HEK293 (cell line): ENCODE data around the gene GRIPAP1.

Experiments used
- CTCF ChIA-PET: fragments of 350-600 bp; formaldehyde crosslinking; extraction: SDS; loops from one replicate; lab custom pipeline; 2021; ENCODE audit warnings: antibody characterized with exemption; lab: Yijun Ruan, JAX
- POLR2A ChIA-PET: fragments of 300-600 bp; formaldehyde crosslinking; extraction: SDS; loops from one replicate; lab custom pipeline; 2020; ENCODE audit warnings: antibody characterized with exemption, inconsistent platforms; lab: Yijun Ruan, JAX
- H3K27ac ChIP-seq: fragments of 200-500 bp; sonication (Bioruptor generic); 2 replicates; pipeline ENCODE4 v1.5.1; 2014; ENCODE audit warnings: low read depth, low read length, control low read depth, inconsistent platforms; ENCODE audit errors: extremely low read depth
- H3K36me3 ChIP-seq, 2 experiments: fragments of 200-500 bp in 1 of 2; sonication (Bioruptor generic) in 1 of 2; 1 replicate in 1 of 2; 2 replicates in 1 of 2; pipeline ENCODE4 v1.5.1; 2014 to 2017; ENCODE audit warnings: inconsistent platforms in 2 of 2, low read length in 2 of 2; ENCODE audit not compliant: control insufficient read depth in 2 of 2, insufficient read depth in 1 of 2
- H3K4me1 ChIP-seq: fragments of 200-500 bp; sonication (Bioruptor generic); 2 replicates; pipeline ENCODE4 v1.5.1; 2014; ENCODE audit warnings: mild to moderate bottlenecking, low read length, inconsistent platforms; ENCODE audit not compliant: control insufficient read depth, insufficient read depth
- H3K4me3 ChIP-seq: 2 replicates; pipeline ENCODE4 v1.5.1; 2011; ENCODE audit warnings: low read depth, mild to moderate bottlenecking, control low read depth, low read length, moderate library complexity
- H3K9me3 ChIP-seq: fragments of 200-500 bp; sonication (Bioruptor generic); 2 replicates; pipeline ENCODE4 v1.5.1; 2014; ENCODE audit warnings: low read depth, low read length, inconsistent platforms; ENCODE audit not compliant: control insufficient read depth, insufficient read depth
- GLI4 ChIP-seq: fragments of 450-650 bp; formaldehyde crosslinking; IDR thresholded peaks from 2 replicates; pipeline ENCODE4 v1.5.1; 2016; ENCODE audit warnings: missing biosample characterization, missing genetic modification characterization
- HOXD13 ChIP-seq: sonication (generic); formaldehyde crosslinking; IDR thresholded peaks from 2 replicates; pipeline ENCODE4 v1.8.0; 2022; ENCODE audit warnings: missing genetic modification reagents, borderline replicate concordance
- IKZF3 ChIP-seq: fragments of 450-650 bp; IDR thresholded peaks from 2 replicates; pipeline ENCODE4 v1.5.0; 2018; ENCODE audit warnings: missing biosample characterization, mild to moderate bottlenecking, missing genetic modification characterization, moderate library complexity
- OSR2 ChIP-seq: fragments of 450-650 bp; formaldehyde crosslinking; IDR thresholded peaks from 2 replicates; pipeline ENCODE4 v1.5.1; 2016; ENCODE audit warnings: missing biosample characterization, missing genetic modification characterization
- ZBTB7A ChIP-seq: fragments of 450-650 bp; formaldehyde crosslinking; IDR thresholded peaks from 2 replicates; pipeline ENCODE4 v1.5.1; 2016; ENCODE audit warnings: low read depth, missing biosample characterization, missing genetic modification characterization
- ZBTB8A ChIP-seq: fragments of 450-650 bp; formaldehyde crosslinking; IDR thresholded peaks from 2 replicates; pipeline ENCODE4 v1.5.1; 2016; ENCODE audit warnings: missing biosample characterization, missing genetic modification characterization
- ZFHX2 ChIP-seq: fragments of 450-650 bp; formaldehyde crosslinking; conservative IDR thresholded peaks from 2 replicates; pipeline ENCODE4 v1.5.1; 2016; ENCODE audit warnings: missing biosample characterization, missing genetic modification characterization
- ZNF138 ChIP-seq: fragments of 450-650 bp; formaldehyde crosslinking; IDR thresholded peaks from 2 replicates; pipeline ENCODE4 v1.5.1; 2016; ENCODE audit warnings: missing biosample characterization, missing genetic modification characterization, borderline replicate concordance
- ZNF16 ChIP-seq: fragments of 450-650 bp; formaldehyde crosslinking; IDR thresholded peaks from 2 replicates; pipeline ENCODE4 v1.5.1; 2016; ENCODE audit warnings: low read depth, missing biosample characterization, missing genetic modification characterization
- ZNF174 ChIP-seq: fragments of 450-650 bp; formaldehyde crosslinking; IDR thresholded peaks from 2 replicates; pipeline ENCODE4 v1.5.0; 2017; ENCODE audit warnings: missing biosample characterization, mild to moderate bottlenecking, missing genetic modification characterization
- ZNF23 ChIP-seq: fragments of 450-650 bp; formaldehyde crosslinking; IDR thresholded peaks from 2 replicates; pipeline ENCODE4 v1.5.1; 2016; ENCODE audit warnings: missing biosample characterization, missing genetic modification characterization, borderline replicate concordance
- ZNF239 ChIP-seq: fragments of 450-650 bp; formaldehyde crosslinking; IDR thresholded peaks from 2 replicates; pipeline ENCODE4 v1.5.1; 2016; ENCODE audit warnings: missing biosample characterization, missing genetic modification characterization
- ZNF24 ChIP-seq: fragments of 450-650 bp; formaldehyde crosslinking; IDR thresholded peaks from 2 replicates; pipeline ENCODE4 v1.5.1; 2016; ENCODE audit warnings: missing biosample characterization, missing genetic modification characterization
- ZNF302 ChIP-seq: fragments of 450-650 bp; formaldehyde crosslinking; IDR thresholded peaks from 2 replicates; pipeline ENCODE4 v1.5.1; 2016; ENCODE audit warnings: missing biosample characterization, missing genetic modification characterization, low read depth
- ZNF366 ChIP-seq: fragments of 450-650 bp; formaldehyde crosslinking; conservative IDR thresholded peaks from 2 replicates; pipeline ENCODE4 v1.5.1; 2016; ENCODE audit warnings: missing biosample characterization, missing genetic modification characterization
- ZNF529 ChIP-seq: fragments of 450-650 bp; formaldehyde crosslinking; IDR thresholded peaks from 2 replicates; pipeline ENCODE4 v1.5.1; 2017; ENCODE audit warnings: missing genetic modification characterization, missing biosample characterization; ENCODE audit not compliant: insufficient replicate concordance
- ZNF600 ChIP-seq: fragments of 450-650 bp; formaldehyde crosslinking; IDR thresholded peaks from 2 replicates; pipeline ENCODE4 v1.5.1; 2016; ENCODE audit warnings: missing biosample characterization, missing genetic modification characterization
- ZNF777 ChIP-seq: fragments of 450-650 bp; formaldehyde crosslinking; IDR thresholded peaks from 2 replicates; pipeline ENCODE4 v1.5.1; 2017; ENCODE audit warnings: missing biosample characterization, missing genetic modification characterization, borderline replicate concordance
- ZNF843 ChIP-seq: fragments of 450-650 bp; formaldehyde crosslinking; IDR thresholded peaks from 2 replicates; pipeline ENCODE4 v1.5.1; 2016; ENCODE audit warnings: missing biosample characterization, missing genetic modification characterization
- TF ChIP-seq, protein P1 (sequence below): fragments of 450-650 bp; formaldehyde crosslinking; IDR thresholded peaks from 2 replicates; pipeline ENCODE4 v1.5.1; 2016; ENCODE audit warnings: missing biosample characterization, missing genetic modification characterization
- TF ChIP-seq, protein P2 (sequence below): fragments of 450-650 bp; formaldehyde crosslinking; IDR thresholded peaks from 2 replicates; pipeline ENCODE4 v1.5.1; 2016; ENCODE audit warnings: missing biosample characterization, missing genetic modification characterization, borderline replicate concordance
- TF ChIP-seq, protein P3 (sequence below): fragments of 450-650 bp; formaldehyde crosslinking; IDR thresholded peaks from 2 replicates; pipeline ENCODE4 v1.5.1; 2016; ENCODE audit warnings: missing biosample characterization, missing genetic modification characterization

Gene GRIPAP1

DNA sequence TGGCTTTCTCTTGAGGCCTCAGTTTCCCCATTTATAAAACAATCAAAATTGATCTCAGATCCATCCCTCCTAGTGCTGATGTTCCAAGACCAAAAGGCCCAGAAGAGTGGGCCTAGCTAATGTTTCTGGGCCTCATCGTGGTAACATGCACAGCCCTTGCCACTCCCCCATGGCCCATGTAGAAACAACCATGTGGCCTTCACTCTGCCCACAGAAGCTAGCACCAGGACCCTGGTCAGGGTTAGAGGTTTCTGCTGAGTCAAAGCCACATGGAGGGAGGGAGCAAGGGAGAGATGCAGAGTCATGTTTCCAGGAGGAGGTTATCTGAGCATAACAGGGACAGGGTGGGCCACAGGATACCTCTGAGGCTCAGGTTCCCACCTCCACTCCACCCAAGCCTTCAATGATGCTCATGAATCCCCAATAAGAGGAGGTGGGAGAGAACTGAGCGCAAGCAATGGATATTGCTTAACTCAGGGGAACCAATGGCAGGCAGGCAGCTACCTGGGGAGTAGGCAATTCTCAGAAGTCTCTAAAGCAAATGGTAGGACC, 61.6 kb downstream of the GRIPAP1 start:
- peaks cover 0 to 83% of the 10 kb centered on the region in 2 experiments; a peak in 2 of 3 replicates for H3K36me3 ChIP-seq
- TF ChIP-seq ZNF529 (tag by site-specific recombination) (no peak), ZNF600 (no peak), ZFHX2 (tag by site-specific recombination) (no peak), ZNF16 (tag by site-specific recombination) (no peak), HOXD13 (CRISPR knock-in tag) (no peak), ZBTB8A (tag by site-specific recombination) (no peak), IKZF3 (tag by site-specific recombination) (no peak), ZNF777 (no peak), ZNF24 (no peak), ZNF366 (no peak), ZBTB7A (tag by site-specific recombination) (no peak), ZNF843 (no peak), ZNF174 (no peak)
- TF ChIP-seq, protein P1, sequence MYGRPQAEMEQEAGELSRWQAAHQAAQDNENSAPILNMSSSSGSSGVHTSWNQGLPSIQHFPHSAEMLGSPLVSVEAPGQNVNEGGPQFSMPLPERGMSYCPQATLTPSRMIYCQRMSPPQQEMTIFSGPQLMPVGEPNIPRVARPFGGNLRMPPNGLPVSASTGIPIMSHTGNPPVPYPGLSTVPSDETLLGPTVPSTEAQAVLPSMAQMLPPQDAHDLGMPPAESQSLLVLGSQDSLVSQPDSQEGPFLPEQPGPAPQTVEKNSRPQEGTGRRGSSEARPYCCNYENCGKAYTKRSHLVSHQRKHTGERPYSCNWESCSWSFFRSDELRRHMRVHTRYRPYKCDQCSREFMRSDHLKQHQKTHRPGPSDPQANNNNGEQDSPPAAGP (tag by site-specific recombination): no peak
- TF ChIP-seq, protein P2, sequence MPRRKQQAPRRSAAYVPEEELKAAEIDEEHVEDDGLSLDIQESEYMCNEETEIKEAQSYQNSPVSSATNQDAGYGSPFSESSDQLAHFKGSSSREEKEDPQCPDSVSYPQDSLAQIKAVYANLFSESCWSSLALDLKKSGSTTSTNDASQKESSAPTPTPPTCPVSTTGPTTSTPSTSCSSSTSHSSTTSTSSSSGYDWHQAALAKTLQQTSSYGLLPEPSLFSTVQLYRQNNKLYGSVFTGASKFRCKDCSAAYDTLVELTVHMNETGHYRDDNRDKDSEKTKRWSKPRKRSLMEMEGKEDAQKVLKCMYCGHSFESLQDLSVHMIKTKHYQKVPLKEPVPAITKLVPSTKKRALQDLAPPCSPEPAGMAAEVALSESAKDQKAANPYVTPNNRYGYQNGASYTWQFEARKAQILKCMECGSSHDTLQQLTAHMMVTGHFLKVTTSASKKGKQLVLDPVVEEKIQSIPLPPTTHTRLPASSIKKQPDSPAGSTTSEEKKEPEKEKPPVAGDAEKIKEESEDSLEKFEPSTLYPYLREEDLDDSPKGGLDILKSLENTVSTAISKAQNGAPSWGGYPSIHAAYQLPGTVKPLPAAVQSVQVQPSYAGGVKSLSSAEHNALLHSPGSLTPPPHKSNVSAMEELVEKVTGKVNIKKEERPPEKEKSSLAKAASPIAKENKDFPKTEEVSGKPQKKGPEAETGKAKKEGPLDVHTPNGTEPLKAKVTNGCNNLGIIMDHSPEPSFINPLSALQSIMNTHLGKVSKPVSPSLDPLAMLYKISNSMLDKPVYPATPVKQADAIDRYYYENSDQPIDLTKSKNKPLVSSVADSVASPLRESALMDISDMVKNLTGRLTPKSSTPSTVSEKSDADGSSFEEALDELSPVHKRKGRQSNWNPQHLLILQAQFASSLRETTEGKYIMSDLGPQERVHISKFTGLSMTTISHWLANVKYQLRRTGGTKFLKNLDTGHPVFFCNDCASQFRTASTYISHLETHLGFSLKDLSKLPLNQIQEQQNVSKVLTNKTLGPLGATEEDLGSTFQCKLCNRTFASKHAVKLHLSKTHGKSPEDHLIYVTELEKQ (tag by site-specific recombination): no peak
- POLR2A ChIA-PET: interaction anchor here (0.7 kb wide), 1 partner anchor 18 kb away, joined by 6 read pairs; no protein-coding TSS in a partner anchor
- H3K4me3 ChIP-seq: no peak overlapping the region
- no peaks in the 10 kb centered on the region for H3K9me3 ChIP-seq
- no peak overlapping the region for H3K27ac ChIP-seq
- CTCF ChIA-PET: interaction anchor here (1.3 kb wide), 1 partner anchor 15 kb away, joined by 3 read pairs; no protein-coding TSS in a partner anchor
- H3K4me1 ChIP-seq: no peaks in the 10 kb centered on the region

DNA sequence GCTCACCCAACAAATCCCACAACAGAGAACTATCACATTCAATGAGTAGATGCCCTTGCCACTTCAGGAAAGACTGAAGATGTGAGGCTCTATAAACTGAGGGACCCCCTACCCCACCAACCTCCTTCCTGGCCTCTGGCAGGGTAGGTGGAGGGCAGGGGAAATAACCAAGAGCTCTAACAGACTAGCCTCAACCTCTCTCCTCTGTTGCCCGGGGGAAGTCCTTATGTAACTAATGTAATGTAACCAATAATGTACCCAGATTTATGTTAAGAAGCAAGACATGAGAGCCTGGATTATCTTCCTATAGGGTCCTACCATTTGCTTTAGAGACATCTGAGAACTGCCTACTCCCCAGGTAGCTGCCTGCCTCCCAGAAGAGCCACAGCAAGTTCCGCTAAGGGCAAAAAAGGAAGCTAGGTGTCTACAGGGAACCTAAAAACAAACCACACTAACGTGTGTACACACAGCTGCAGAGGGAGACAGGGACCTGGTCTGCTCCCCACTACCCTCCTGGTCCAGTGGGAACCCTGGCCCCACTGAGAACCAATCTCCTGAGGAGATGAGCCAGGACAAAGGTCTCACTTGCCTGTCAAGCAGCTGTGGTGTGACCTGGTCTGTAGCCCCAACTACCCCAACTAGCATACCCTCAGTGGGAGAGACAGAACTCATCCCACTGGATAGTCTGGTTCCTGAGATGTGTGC, 62.4 kb downstream of the GRIPAP1 start:
- Histone ChIP-seq H3K9me3 (no peaks in the 10 kb centered on the region), H3K4me3 (no peak overlapping the region), H3K36me3 (peaks cover 0 to 90% of the 10 kb centered on the region in 2 experiments; a peak in 2 of 3 replicates), H3K4me1 (no peaks in the 10 kb centered on the region), H3K27ac (no peak overlapping the region)
- CTCF ChIA-PET: interaction anchor here (0.6 to 1.3 kb wide), 2 partner anchors 16 to 400 kb away, joined by 3 read pairs; partner anchors contain the start of gene TBC1D25
- no peak for TF ChIP-seq ZNF777
- TF ChIP-seq, protein P3, sequence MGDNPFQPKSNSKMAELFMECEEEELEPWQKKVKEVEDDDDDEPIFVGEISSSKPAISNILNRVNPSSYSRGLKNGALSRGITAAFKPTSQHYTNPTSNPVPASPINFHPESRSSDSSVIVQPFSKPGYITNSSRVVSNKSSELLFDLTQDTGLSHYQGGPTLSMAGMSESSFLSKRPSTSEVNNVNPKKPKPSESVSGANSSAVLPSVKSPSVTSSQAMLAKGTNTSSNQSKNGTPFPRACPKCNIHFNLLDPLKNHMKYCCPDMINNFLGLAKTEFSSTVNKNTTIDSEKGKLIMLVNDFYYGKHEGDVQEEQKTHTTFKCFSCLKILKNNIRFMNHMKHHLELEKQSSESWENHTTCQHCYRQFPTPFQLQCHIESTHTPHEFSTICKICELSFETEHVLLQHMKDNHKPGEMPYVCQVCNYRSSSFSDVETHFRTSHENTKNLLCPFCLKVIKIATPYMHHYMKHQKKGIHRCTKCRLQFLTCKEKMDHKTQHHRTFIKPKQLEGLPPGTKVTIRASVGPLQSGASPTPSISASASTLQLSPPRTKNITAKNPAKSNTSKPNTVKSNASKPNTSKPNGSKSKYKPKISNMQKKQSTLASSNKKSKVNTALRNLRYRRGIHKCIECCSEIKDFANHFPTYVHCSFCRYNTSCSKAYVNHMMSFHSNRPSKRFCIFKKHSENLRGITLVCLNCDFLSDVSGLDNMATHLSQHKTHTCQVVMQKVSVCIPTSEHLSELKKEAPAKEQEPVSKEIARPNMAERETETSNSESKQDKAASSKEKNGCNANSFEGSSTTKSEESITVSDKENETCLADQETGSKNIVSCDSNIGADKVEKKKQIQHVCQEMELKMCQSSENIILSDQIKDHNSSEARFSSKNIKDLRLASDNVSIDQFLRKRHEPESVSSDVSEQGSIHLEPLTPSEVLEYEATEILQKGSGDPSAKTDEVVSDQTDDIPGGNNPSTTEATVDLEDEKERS (tag by site-specific recombination): no peak
- TF ChIP-seq ZNF302 (tag by site-specific recombination): no peak
- no peak for TF ChIP-seq ZNF23 (tag by site-specific recombination)
- TF ChIP-seq ZNF239: no peak
- no peak for TF ChIP-seq OSR2 (tag by site-specific recombination)
- TF ChIP-seq GLI4: no peak
- TF ChIP-seq ZNF138: no peak
- POLR2A ChIA-PET: no interaction called here
